H1 (cell line): ENCODE results near the gene IKZF1. TPM values are rescaled to one million over a fixed set of nuclear protein-coding genes. Genes with fewer than 3 reads are reported as not detected.

ENCODE experiments used
- CTCF ChIA-PET: fragments of 300-600 bp; sonication (Branson Sonifier 250); formaldehyde crosslinking; loops from one replicate; lab custom pipeline; 2021; ENCODE audit not compliant: partially characterized antibody; lab: Charles Lee
- POLR2A ChIA-PET: fragments of 300-600 bp; sonication (Branson Sonifier 250); formaldehyde crosslinking; loops from one replicate; lab custom pipeline; 2021; ENCODE audit warnings: inconsistent platforms; ENCODE audit not compliant: partially characterized antibody; lab: Charles Lee
- DNase-seq, 2 experiments: peaks; one replicate each; pipeline versions ENCODE4 v3.0.0 to v3.0.0-alpha.2; 2010 to 2022; ENCODE audit warnings: low spot score in 2 of 2, low read depth in 1 of 2, mixed read lengths in 1 of 2
- FAIRE-seq: peaks from 2 replicates; lab custom pipeline; 2011; peaks lifted over from hg19 to GRCh38; lab: Jason Lieb, UNC
- H2AFZ ChIP-seq: 2 replicates; pipeline ENCODE4 v1.8.1; 2012; ENCODE audit warnings: low read length, inconsistent platforms
- H2AK5ac ChIP-seq: 2 replicates; pipeline ENCODE4 v1.6.1; 2013; ENCODE audit warnings: low read depth, low read length
- H2BK120ac ChIP-seq: replicated peaks from 2 replicates; pipeline ENCODE3; 2013; ENCODE audit warnings: low read depth, low read length, inconsistent platforms
- H2BK12ac ChIP-seq: 2 replicates; pipeline ENCODE4 v1.6.1; 2013; ENCODE audit warnings: low read depth, low read length
- H2BK15ac ChIP-seq: 2 replicates; pipeline ENCODE4 v1.6.1; 2013; ENCODE audit warnings: low read length
- H2BK20ac ChIP-seq: 2 replicates; pipeline ENCODE4 v1.6.1; 2013; ENCODE audit warnings: low read length
- H2BK5ac ChIP-seq: 2 replicates; pipeline ENCODE4 v1.6.1; 2013; ENCODE audit warnings: low read depth, low read length
- H3K14ac ChIP-seq: 2 replicates; pipeline ENCODE4 v1.6.1; 2013; ENCODE audit warnings: inconsistent platforms; ENCODE audit not compliant: insufficient read length
- H3K18ac ChIP-seq: 2 replicates; pipeline ENCODE4 v1.6.1; 2013; ENCODE audit warnings: low read length; ENCODE audit errors: extremely low read depth
- H3K23ac ChIP-seq: 2 replicates; pipeline ENCODE4 v1.6.1; 2013; ENCODE audit warnings: inconsistent platforms; ENCODE audit not compliant: insufficient read length
- H3K23me2 ChIP-seq: 2 replicates; pipeline ENCODE4 v1.6.1; 2013; ENCODE audit warnings: low read depth, low read length
- H3K27ac ChIP-seq: 2 replicates; pipeline ENCODE4 v1.6.1; 2011; ENCODE audit warnings: low read depth, low read length, inconsistent platforms
- H3K27me3 ChIP-seq, 4 experiments: replicated peaks in 1 of 4; 1 replicate in 1 of 4; 2 replicates in 3 of 4; pipeline versions ENCODE4 v1.6.1 to v1.8.1; 2011 to 2013; ENCODE audit warnings: low read length in 3 of 4, mild to moderate bottlenecking in 3 of 4, inconsistent platforms in 2 of 4, mixed read lengths in 2 of 4, moderate library complexity in 1 of 4; ENCODE audit not compliant: control insufficient read depth in 3 of 4, insufficient read depth in 3 of 4; ENCODE audit errors: extremely low read depth in 1 of 4
- H3K36me3 ChIP-seq, 4 experiments: 2 replicates each; pipeline versions ENCODE4 v1.6.1 to v1.8.1; 2011 to 2013; ENCODE audit warnings: mild to moderate bottlenecking in 4 of 4, low read length in 3 of 4, moderate library complexity in 2 of 4, control low read depth in 1 of 4, inconsistent platforms in 1 of 4; ENCODE audit not compliant: insufficient read depth in 4 of 4, control insufficient read depth in 2 of 4
- H3K4ac ChIP-seq: replicated peaks from 2 replicates; pipeline ENCODE3; 2013; ENCODE audit warnings: low read length, low read depth, mixed read lengths, inconsistent platforms; ENCODE audit not compliant: insufficient read length
- H3K4me1 ChIP-seq, 4 experiments: replicated peaks in 1 of 4; 1 replicate in 1 of 4; 2 replicates in 3 of 4; pipeline versions ENCODE4 v1.6.1 to v1.8.1; 2011 to 2013; ENCODE audit warnings: low read length in 3 of 4, inconsistent platforms in 2 of 4, mixed read lengths in 1 of 4; ENCODE audit not compliant: insufficient read depth in 4 of 4, control insufficient read depth in 3 of 4
- H3K4me2 ChIP-seq, 2 experiments: 2 replicates each; pipeline versions ENCODE4 v1.6.1 to v1.8.1; 2011 to 2013; ENCODE audit warnings: low read depth in 2 of 2, low read length in 2 of 2, control low read depth in 1 of 2, inconsistent platforms in 1 of 2, mild to moderate bottlenecking in 1 of 2; ENCODE audit not compliant: insufficient read depth in 1 of 2
- H3K4me3 ChIP-seq, 4 experiments: fragments of 200-600, 300-600 bp in 1 of 4; sonication (generic), shearing (Covaris generic), sonication (Bioruptor Twin) in 1 of 4; 2 replicates each; pipeline versions ENCODE4 v1.5.1 to v1.8.1; 2011 to 2016; ENCODE audit warnings: low read length in 4 of 4, low read depth in 3 of 4, control low read depth in 2 of 4, inconsistent platforms in 2 of 4, mild to moderate bottlenecking in 2 of 4, mixed read lengths in 1 of 4, moderate library complexity in 1 of 4; ENCODE audit not compliant: insufficient read depth in 2 of 4; ENCODE audit errors: extremely low read depth in 1 of 4
- H3K56ac ChIP-seq: replicated peaks from 2 replicates; pipeline ENCODE3; 2013; ENCODE audit warnings: low read depth, mild to moderate bottlenecking, mixed read lengths, low read length, inconsistent platforms; ENCODE audit not compliant: insufficient read length
- H3K79me1 ChIP-seq: 2 replicates; pipeline ENCODE4 v1.6.1; 2013; ENCODE audit warnings: low read depth, low read length, control low read depth
- H3K79me2 ChIP-seq, 2 experiments: 2 replicates each; pipeline versions ENCODE4 v1.6.1 to v1.8.1; 2012 to 2013; ENCODE audit warnings: low read length in 2 of 2, mild to moderate bottlenecking in 2 of 2, inconsistent platforms in 1 of 2; ENCODE audit not compliant: insufficient read depth in 2 of 2, control insufficient read depth in 1 of 2
- H3K9ac ChIP-seq, 4 experiments: replicated peaks in 1 of 4; 1 replicate in 1 of 4; 2 replicates in 3 of 4; pipeline versions ENCODE4 v1.6.1 to v1.8.1; 2011 to 2013; ENCODE audit warnings: low read depth in 3 of 4, low read length in 3 of 4, control low read depth in 2 of 4, mild to moderate bottlenecking in 2 of 4, moderate library complexity in 2 of 4, inconsistent platforms in 1 of 4; ENCODE audit errors: extremely low read depth in 1 of 4
- H3K9me3 ChIP-seq, 2 experiments: 2 replicates each; pipeline versions ENCODE4 v1.6.1 to v1.8.1; 2012 to 2013; ENCODE audit warnings: mild to moderate bottlenecking in 2 of 2, moderate library complexity in 2 of 2, control low read depth in 1 of 2, inconsistent platforms in 1 of 2, low read depth in 1 of 2, low read length in 1 of 2, mixed read lengths in 1 of 2; ENCODE audit not compliant: insufficient read depth in 2 of 2
- H4K20me1 ChIP-seq, 2 experiments: replicated peaks in 1 of 2; 2 replicates each; pipeline versions ENCODE3 to v1.8.1; 2011 to 2013; ENCODE audit warnings: inconsistent platforms in 2 of 2, low read length in 2 of 2, mild to moderate bottlenecking in 1 of 2; ENCODE audit not compliant: insufficient read depth in 2 of 2, control insufficient read depth in 1 of 2
- H4K5ac ChIP-seq: 2 replicates; pipeline ENCODE4 v1.6.1; 2013; ENCODE audit warnings: low read length, low read depth, mixed read lengths, inconsistent platforms; ENCODE audit not compliant: insufficient read length
- H4K8ac ChIP-seq: 2 replicates; pipeline ENCODE4 v1.8.0; 2013; ENCODE audit warnings: mild to moderate bottlenecking, moderate library complexity, low read length, inconsistent platforms; ENCODE audit not compliant: insufficient read depth; ENCODE audit errors: extremely low read depth
- H4K91ac ChIP-seq: replicated peaks from 2 replicates; pipeline ENCODE3; 2013; ENCODE audit warnings: low read length, mixed read lengths, inconsistent platforms; ENCODE audit not compliant: insufficient read length
- BCL11A ChIP-seq, 2 experiments: IDR thresholded peaks; one replicate each; pipeline ENCODE4 v1.6.1; 2011; ENCODE audit warnings: low read depth in 2 of 2, low read length in 2 of 2, mild to moderate bottlenecking in 2 of 2
- RNF2 ChIP-seq: fragments of 200-900, 300-1000 bp; sonication (generic); IDR thresholded peaks from 2 replicates; pipeline ENCODE4 v1.7.1; 2016; ENCODE audit warnings: borderline replicate concordance, low read depth, mild to moderate bottlenecking, antibody characterized with exemption, low read length; ENCODE audit not compliant: poor library complexity, severe bottlenecking; ENCODE audit errors: missing control alignments
- SP2 ChIP-seq: IDR thresholded peaks from 2 replicates; pipeline ENCODE4 v1.6.1; 2012; ENCODE audit warnings: mild to moderate bottlenecking, low read length, inconsistent platforms
- TEAD4 ChIP-seq: IDR thresholded peaks from 2 replicates; pipeline ENCODE4 v1.6.1; 2012; ENCODE audit warnings: low read depth, low read length, inconsistent platforms, mixed read lengths
- WGBS, 2 experiments: shearing (Covaris generic) in 1 of 2; methylation state at CpG; one replicate each; pipeline versions ENCODE4 v1.1.6 to v1.1.7; 2013 to 2015; ENCODE audit warnings: low lambda C conversion rate in 2 of 2, mixed read lengths in 2 of 2, inconsistent platforms in 1 of 2, low coverage in 1 of 2, missing lambda C conversion rate in 1 of 2; ENCODE audit not compliant: insufficient replicate concordance in 2 of 2, insufficient coverage in 1 of 2, insufficient read length in 1 of 2; ENCODE audit errors: extremely low coverage in 1 of 2, missing lambda C conversion rate in 1 of 2; 5-methylcytosine and 5-hydroxymethylcytosine counted together
- polyA plus RNA-seq, 7 experiments: library from polyadenylated mRNA; depleted of rRNA in 3 of 7; stranded (reverse) in 5 of 7; unstranded in 2 of 7; fragments of >200 nt in 5 of 7; fragments of 200-250 nt in 2 of 7; gene quantifications; 1 replicate in 5 of 7; 2 replicates in 1 of 7; 4 replicates in 1 of 7; pipeline versions ENCODE4 v1.2.1 to v1.2.3, GENCODE V29; 2011 to 2013; ENCODE audit warnings: missing spikeins in 2 of 7, mixed read lengths in 2 of 7
- total RNA-seq: library from RNA; stranded (reverse); fragmentation: NEBNext Ultra II Directional; extraction: Animal tissue kit (Norgen Biotek cat#: 25700); gene quantifications from 2 replicates; pipeline ENCODE4 v1.2.1, GENCODE V29; 2021

IKZF1 gene
- total and polyA plus RNA-seq, 2 of the 8 experiments (the other 6 are each of a cell fraction or from before 2014, with no cell fraction given), result 0.74 to 1.5 TPM

GRCh38 chr7:50382455-50382854 is 77.9 kb downstream of the IKZF1 start:
- CTCF ChIA-PET, result interaction anchor here (0.8 to 1.4 kb wide), 7 partner anchors 12 to 177 kb away, joined by 3 to 10 read pairs (median 3); no protein-coding TSS in a partner anchor

More at GRCh38 chr7:50382455-50382854, 77.9 kb downstream of the IKZF1 start:
- Histone ChIP-seq H3K14ac (no peak overlapping the region), H3K4me1 (peaks cover 6 to 28% (median 18%) of the 10 kb centered on the region in 4 experiments), H3K9me3 (no peaks in the 10 kb centered on the region), H3K18ac (no peak overlapping the region), H4K5ac (no peak overlapping the region), H3K36me3 (no peaks in the 10 kb centered on the region), H2BK5ac (peak overlapping the region; percentile 8; the same call in 1 of the 2 replicates), H3K79me1 (no peaks in the 10 kb centered on the region), H2AFZ (no peak overlapping the region), H2BK15ac (no peak overlapping the region; the same call in 1 of the 2 replicates), H2AK5ac (peak overlapping the region; percentile 55; the same call in 1 of the 2 replicates), H2BK12ac (peak overlapping the region; percentile 89; the same call in 1 of the 2 replicates), H2BK20ac (peak overlapping the region; percentile 67; the same call in 1 of the 2 replicates), H3K4me2 (no peak overlapping the region), H3K27me3 (no peaks in the 10 kb centered on the region), H3K23me2 (no peaks in the 10 kb centered on the region), H4K91ac (no peak overlapping the region), H3K23ac (no peak overlapping the region), H3K4me3 (no peak overlapping the region), H3K9ac (no peak overlapping the region), H4K8ac (no peak overlapping the region), H4K20me1 (no peaks in the 10 kb centered on the region), H3K27ac (no peak overlapping the region), H3K56ac (no peak overlapping the region), H3K79me2 (no peaks in the 10 kb centered on the region), H2BK120ac (no peak overlapping the region), H3K4ac (no peak overlapping the region)
- TF ChIP-seq BCL11A (IDR thresholded peaks at IDR 0.05; ENCODE audit: low read depth in 2 of 2, low read length in 2 of 2), result no peak
- TF ChIP-seq SP2, result no peak
- TF ChIP-seq RNF2, result no peak
- TF ChIP-seq TEAD4, result peak; percentile 49; the same call in 1 of the 2 replicates
- FAIRE-seq (no peak), DNase-seq (no peak)
- whole genome bisulfite sequencing, 2 experiments, result 95% methylated on average over 21 of the region's 21 CpGs; no CpG with 5 or more reads in 1 of the 2 experiments
- POLR2A ChIA-PET, result no interaction called here
